OCI-LY1 (cell line): Measurements from ENCODE around the gene WIZ.

Source experiments
- H2AFZ ChIP-seq: fragments of 200-600 bp; sonication (generic), shearing (Covaris generic); 2 replicates; pipeline ENCODE4 v1.6.0; 2014; ENCODE audit warnings: antibody characterized with exemption, mild to moderate bottlenecking, low read length
- H3F3A ChIP-seq: fragments of 200-600 bp; sonication (generic), shearing (Covaris generic); 2 replicates; pipeline ENCODE4 v1.6.0; 2014; ENCODE audit warnings: mild to moderate bottlenecking, antibody characterized with exemption, low read length, moderate library complexity; ENCODE audit not compliant: insufficient read depth
- H3K27ac ChIP-seq: fragments of 200-600 bp; sonication (generic); 2 replicates; pipeline ENCODE4 v1.5.1; 2014; ENCODE audit warnings: low read length, mixed run types, mild to moderate bottlenecking, low read depth; ENCODE audit not compliant: poor library complexity, severe bottlenecking
- H3K27me3 ChIP-seq: fragments of 200-600 bp; sonication (generic); 2 replicates; pipeline ENCODE4 v1.6.0; 2014; ENCODE audit warnings: antibody characterized with exemption, mild to moderate bottlenecking, low read length, moderate library complexity; ENCODE audit not compliant: insufficient read depth
- H3K36me3 ChIP-seq: fragments of 200-600 bp; sonication (generic); 2 replicates; pipeline ENCODE4 v1.6.1; 2014; ENCODE audit warnings: mild to moderate bottlenecking, antibody characterized with exemption, low read length, moderate library complexity, mixed read lengths; ENCODE audit not compliant: insufficient read depth
- H3K4me1 ChIP-seq: fragments of 200-600 bp; sonication (generic); 2 replicates; pipeline ENCODE4 v1.5.1; 2014; ENCODE audit warnings: mild to moderate bottlenecking, low read length, moderate library complexity; ENCODE audit not compliant: insufficient read depth, severe bottlenecking
- H3K4me2 ChIP-seq: fragments of 200-600 bp; sonication (generic), shearing (Covaris generic); 2 replicates; pipeline ENCODE4 v1.6.1; 2014; ENCODE audit warnings: low read length
- H3K4me3 ChIP-seq: fragments of 200-600 bp; sonication (generic); 2 replicates; pipeline ENCODE4 v1.5.1; 2014; ENCODE audit warnings: low read length, low read depth, mild to moderate bottlenecking, mixed read lengths; ENCODE audit not compliant: poor library complexity, severe bottlenecking
- H3K79me2 ChIP-seq: fragments of 200-600 bp; shearing (Covaris generic); 2 replicates; pipeline ENCODE4 v1.6.1; 2016; ENCODE audit warnings: mixed run types, low read length, mixed read lengths; ENCODE audit not compliant: insufficient read depth
- H3K9ac ChIP-seq: fragments of 200-600 bp; sonication (generic), shearing (Covaris generic); 2 replicates; pipeline ENCODE4 v1.6.1; 2014; ENCODE audit warnings: mild to moderate bottlenecking, low read length, mixed read lengths
- H3K9me2 ChIP-seq: fragments of 200-600 bp; sonication (generic), shearing (Covaris generic); 2 replicates; pipeline ENCODE4 v1.6.1; 2014; ENCODE audit warnings: low read depth, mild to moderate bottlenecking, low read length, mixed read lengths
- H3K9me3 ChIP-seq: fragments of 200-600 bp; shearing (Covaris generic); 2 replicates; pipeline ENCODE4 v1.6.1; 2014; ENCODE audit warnings: low read length, mixed read lengths
- H4K20me1 ChIP-seq: fragments of 200-600 bp; sonication (generic), shearing (Covaris generic); 2 replicates; pipeline ENCODE4 v1.6.0; 2016; ENCODE audit warnings: mild to moderate bottlenecking, low read length; ENCODE audit not compliant: insufficient read depth
- EZH2 ChIP-seq: fragments of 200-600 bp; sonication (generic), shearing (Covaris generic); IDR thresholded peaks from 2 replicates; pipeline ENCODE4 v1.8.0; 2017; ENCODE audit warnings: borderline replicate concordance, mixed run types, mild to moderate bottlenecking, antibody characterized with exemption, low read length, moderate library complexity, mixed read lengths
- TF ChIP-seq, protein P1 (sequence below): fragments of 200-600 bp; sonication (generic), shearing (Covaris generic); IDR thresholded peaks from 2 replicates; pipeline ENCODE4 v1.5.1; 2017; ENCODE audit warnings: mild to moderate bottlenecking, antibody characterized with exemption, low read length, moderate library complexity, mixed read lengths

The WIZ gene

DNA sequence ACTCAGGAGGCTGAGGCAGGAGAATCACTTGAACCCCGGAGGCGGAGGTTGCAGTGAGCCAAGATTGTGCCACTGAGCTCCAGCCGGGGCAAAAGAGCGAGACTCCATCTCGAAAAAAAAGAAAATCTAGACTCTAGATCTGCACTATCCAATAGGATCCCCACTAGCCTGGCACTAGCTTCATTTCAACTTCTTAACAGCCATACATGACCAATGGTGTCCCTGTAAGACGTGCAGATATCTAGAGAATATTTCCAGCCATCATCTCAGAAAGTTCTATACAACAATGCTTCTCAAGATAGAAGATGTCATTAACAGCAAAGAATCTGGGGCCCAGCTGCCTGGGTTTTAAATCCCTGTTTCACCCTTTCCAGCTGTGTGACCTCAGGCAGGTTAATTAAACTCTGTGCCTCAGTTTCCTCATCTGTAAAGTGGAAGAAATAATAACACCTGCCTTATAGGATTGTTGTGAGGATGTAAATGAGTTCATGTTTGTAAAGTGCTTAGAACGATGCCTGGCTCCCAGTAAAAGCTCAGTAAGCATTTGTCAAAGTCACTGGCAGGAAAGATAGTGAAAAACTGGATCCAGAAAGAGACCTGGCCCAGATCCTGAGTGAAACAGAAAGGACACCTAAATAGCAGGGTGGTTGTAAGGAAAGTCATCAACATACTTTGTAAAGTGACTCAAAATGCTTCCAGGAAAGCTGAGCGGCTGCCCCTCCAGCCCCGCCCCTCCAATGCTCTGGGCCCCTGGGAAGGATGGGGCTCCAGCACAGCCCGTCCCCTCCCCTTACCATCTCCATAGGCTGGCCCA, 13.5 kb downstream of the WIZ start:
- Histone ChIP-seq H3K4me1 (peaks cover 15% of the 10 kb centered on the region), H3K79me2 (peaks cover 9% of the 10 kb centered on the region), H3K9ac (no peak overlapping the region), H3K36me3 (no peaks in the 10 kb centered on the region), H3K9me2 (no peaks in the 10 kb centered on the region), H2AFZ (no peak overlapping the region), H3K27me3 (no peaks in the 10 kb centered on the region), H4K20me1 (no peaks in the 10 kb centered on the region), H3K4me2 (no peak overlapping the region), H3K9me3 (no peaks in the 10 kb centered on the region), H3F3A (no peaks in the 10 kb centered on the region), H3K27ac (no peak overlapping the region), H3K4me3 (no peak overlapping the region)
- TF ChIP-seq EZH2, result no peak
- TF ChIP-seq, protein P1, sequence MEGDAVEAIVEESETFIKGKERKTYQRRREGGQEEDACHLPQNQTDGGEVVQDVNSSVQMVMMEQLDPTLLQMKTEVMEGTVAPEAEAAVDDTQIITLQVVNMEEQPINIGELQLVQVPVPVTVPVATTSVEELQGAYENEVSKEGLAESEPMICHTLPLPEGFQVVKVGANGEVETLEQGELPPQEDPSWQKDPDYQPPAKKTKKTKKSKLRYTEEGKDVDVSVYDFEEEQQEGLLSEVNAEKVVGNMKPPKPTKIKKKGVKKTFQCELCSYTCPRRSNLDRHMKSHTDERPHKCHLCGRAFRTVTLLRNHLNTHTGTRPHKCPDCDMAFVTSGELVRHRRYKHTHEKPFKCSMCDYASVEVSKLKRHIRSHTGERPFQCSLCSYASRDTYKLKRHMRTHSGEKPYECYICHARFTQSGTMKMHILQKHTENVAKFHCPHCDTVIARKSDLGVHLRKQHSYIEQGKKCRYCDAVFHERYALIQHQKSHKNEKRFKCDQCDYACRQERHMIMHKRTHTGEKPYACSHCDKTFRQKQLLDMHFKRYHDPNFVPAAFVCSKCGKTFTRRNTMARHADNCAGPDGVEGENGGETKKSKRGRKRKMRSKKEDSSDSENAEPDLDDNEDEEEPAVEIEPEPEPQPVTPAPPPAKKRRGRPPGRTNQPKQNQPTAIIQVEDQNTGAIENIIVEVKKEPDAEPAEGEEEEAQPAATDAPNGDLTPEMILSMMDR, result no peak

DNA sequence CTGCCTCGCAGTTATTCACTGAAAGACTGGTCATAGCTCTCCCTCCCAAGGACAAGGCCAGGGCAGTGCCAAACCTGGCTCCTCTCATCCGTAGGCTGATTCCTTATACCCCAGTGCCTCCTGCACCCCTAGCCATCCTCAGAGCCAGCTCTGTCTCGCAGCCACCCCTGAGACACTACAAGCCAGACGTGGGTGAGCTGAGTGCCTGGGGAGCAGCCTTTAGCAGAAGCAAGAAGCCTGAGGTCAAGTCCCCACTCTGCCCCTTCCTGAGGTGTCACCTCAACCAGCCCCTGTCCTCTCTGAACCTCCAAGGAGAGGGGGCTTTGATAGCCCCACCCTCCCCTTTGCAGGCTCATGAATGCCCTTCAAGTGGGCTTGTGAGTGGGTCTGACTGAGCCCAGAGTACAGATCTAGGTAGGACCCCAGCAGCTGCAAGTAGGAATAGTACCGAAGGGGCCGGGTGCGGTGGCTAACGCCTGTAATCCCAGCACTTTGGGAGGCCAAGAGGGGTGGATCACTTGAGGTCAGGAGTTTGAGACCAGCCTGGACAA, 16.2 kb downstream of the WIZ start:
- H3K9me3 ChIP-seq, result no peaks in the 10 kb centered on the region
- H3K4me2 ChIP-seq, result peak overlapping the region; percentile 72
- H2AFZ ChIP-seq, result no peak overlapping the region
- H3K9me2 ChIP-seq, result no peaks in the 10 kb centered on the region
- no peak overlapping the region for H3K27ac ChIP-seq
- TF ChIP-seq EZH2, result no peak
- TF ChIP-seq, protein P1, result no peak
- H4K20me1 ChIP-seq, result no peaks in the 10 kb centered on the region
- H3K9ac ChIP-seq, result no peak overlapping the region
- no peaks in the 10 kb centered on the region; the same call in 1 of the 2 replicates for H3K36me3 ChIP-seq
- peaks cover 20% of the 10 kb centered on the region for H3K79me2 ChIP-seq
- H3K4me1 ChIP-seq, result peaks cover 25% of the 10 kb centered on the region
- peak overlapping the region; percentile 79 for H3K4me3 ChIP-seq
- no peaks in the 10 kb centered on the region for H3K27me3 ChIP-seq
- no peaks in the 10 kb centered on the region for H3F3A ChIP-seq

DNA sequence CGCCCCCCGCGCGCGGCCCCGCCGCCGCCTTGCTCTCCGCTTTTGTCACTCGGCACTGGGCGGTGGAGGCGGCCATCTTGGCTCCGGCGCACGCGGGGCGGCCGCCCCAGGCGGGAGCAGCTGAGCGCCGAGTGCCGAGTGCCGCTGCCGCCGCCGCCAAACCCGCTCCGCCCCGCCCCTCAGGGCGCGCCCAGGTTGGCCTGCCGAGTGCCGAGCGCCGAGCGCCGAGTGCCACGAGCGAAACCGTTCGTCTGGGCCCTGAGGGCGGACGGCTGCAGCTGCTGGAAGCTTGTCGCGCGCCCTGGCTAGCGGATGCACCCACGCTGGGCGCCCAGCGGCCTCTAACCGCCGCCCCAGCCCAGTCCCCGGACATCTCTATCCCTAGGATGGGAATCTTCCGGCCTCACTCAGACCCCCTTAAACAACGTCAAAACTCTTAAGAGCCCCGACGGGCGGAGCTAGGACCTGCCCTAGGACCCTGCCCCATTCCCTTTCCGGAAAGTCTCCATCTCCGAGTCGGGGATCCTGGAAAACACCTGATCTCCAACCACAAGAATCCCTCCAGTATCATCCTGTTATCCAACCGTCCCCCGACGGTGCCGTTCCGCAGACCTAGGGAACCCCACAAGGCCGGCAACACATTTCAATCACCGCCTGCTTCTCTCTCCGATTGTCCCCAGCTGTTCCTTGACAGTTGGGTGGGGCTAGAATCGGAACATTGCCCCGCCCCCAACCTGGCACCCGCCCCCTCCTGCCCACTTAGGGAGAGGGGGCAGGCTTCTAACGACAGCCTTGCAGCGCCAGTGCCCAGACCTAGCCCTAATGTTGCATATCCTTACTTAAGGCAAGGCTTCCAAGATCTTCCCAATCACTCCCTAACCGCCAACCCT, 16.9 kb downstream of the WIZ start:
- Histone ChIP-seq H3K9ac (peak overlapping the region; percentile 80), H2AFZ (no peak overlapping the region; the same call in 1 of the 2 replicates)

More for the DNA sequence above, 16.9 kb downstream of the WIZ start:
- peaks cover 20% of the 10 kb centered on the region for H3K79me2 ChIP-seq
- H3K36me3 ChIP-seq, result peaks cover 1% of the 10 kb centered on the region; the same call in 1 of the 2 replicates
- H3F3A ChIP-seq, result no peaks in the 10 kb centered on the region
- peak overlapping the region; percentile 72 for H3K4me2 ChIP-seq
- no peaks in the 10 kb centered on the region for H3K27me3 ChIP-seq
- TF ChIP-seq, protein P1, result no peak
- no peak for TF ChIP-seq EZH2
- H4K20me1 ChIP-seq, result no peaks in the 10 kb centered on the region
- H3K9me3 ChIP-seq, result no peaks in the 10 kb centered on the region
- peaks cover 25% of the 10 kb centered on the region for H3K4me1 ChIP-seq
- no peaks in the 10 kb centered on the region for H3K9me2 ChIP-seq
- no peak overlapping the region for H3K27ac ChIP-seq
- peak overlapping the region; percentile 79 for H3K4me3 ChIP-seq
